ENCODE results near the gene SLC7A4.

Gene SLC7A4

GRCh38 chr22:20981787-20982562 is 50.4 kb downstream of the SLC7A4 start, which contains the start of gene LZTR1:
LZTR1 (plus strand) TSS chr22:20982297; CDS start chr22:20982372, 75 bp downstream.
- peak; percentile 61 for DNase-seq

GRCh38 chr22:20980938-20981722 is 51.2 kb downstream of the SLC7A4 start:
- no peak for DNase-seq

GRCh38 chr22:20980523-20980922 is 51.8 kb downstream of the SLC7A4 start:
- DNase-seq: no peak

- DNase-seq: no peak
Measured at GRCh38 chr22:20979940-20980453, 52.4 kb downstream of the SLC7A4 start.

GRCh38 chr22:20979243-20979809 is 53.0 kb downstream of the SLC7A4 start:
- no peak for DNase-seq
